GM19324 (cell line): ENCODE measurements around the gene VWA1.
"Not testable (repeated sequence)": the region's sequence is repeated elsewhere in the genome, so short reads cannot be mapped to it uniquely, and the experiment has no call there.

ENCODE experiments used
- ATAC-seq: cut with Tn5 transposase; IDR thresholded peaks from one replicate; pipeline ENCODE4 v1.9.1; 2021; ENCODE audit warnings: mild to moderate bottlenecking, moderate library complexity; ENCODE audit not compliant: unreplicated experiment, low FRiP score

VWA1 gene

GRCh38 chr1:1479547-1480487 lies 44.3 kb downstream of the VWA1 start:
- no peak for ATAC-seq

- not testable (repeated sequence) for ATAC-seq
These were observed 45.0 kb downstream of the VWA1 start for GRCh38 chr1:1480488-1480867.

- ATAC-seq = not testable (repeated sequence)
These were observed 46.3 kb downstream of the VWA1 start for GRCh38 chr1:1481811-1482210.

GRCh38 chr1:1482856-1483255 lies 47.4 kb downstream of the VWA1 start:
- ATAC-seq = no peak

GRCh38 chr1:1483714-1484113 lies 48.2 kb downstream of the VWA1 start:
- ATAC-seq = no peak

GRCh38 chr1:1484976-1485750 lies 49.7 kb downstream of the VWA1 start:
- not testable (repeated sequence) for ATAC-seq

GRCh38 chr1:1485755-1486317 lies 50.3 kb downstream of the VWA1 start:
- not testable (repeated sequence) for ATAC-seq

GRCh38 chr1:1487701-1488100 lies 52.2 kb downstream of the VWA1 start:
- ATAC-seq = no peak

- no peak for ATAC-seq
These were observed 53.7 kb downstream of the VWA1 start for GRCh38 chr1:1489231-1489630.

GRCh38 chr1:1489861-1490260 lies 54.4 kb downstream of the VWA1 start:
- ATAC-seq = no peak

- no peak for ATAC-seq
These were observed 55.2 kb downstream of the VWA1 start for GRCh38 chr1:1490633-1491230.

GRCh38 chr1:1491601-1492000 lies 56.1 kb downstream of the VWA1 start:
- no peak for ATAC-seq
